ENCODE results near the gene CRB1.

Gene CRB1

DNA sequence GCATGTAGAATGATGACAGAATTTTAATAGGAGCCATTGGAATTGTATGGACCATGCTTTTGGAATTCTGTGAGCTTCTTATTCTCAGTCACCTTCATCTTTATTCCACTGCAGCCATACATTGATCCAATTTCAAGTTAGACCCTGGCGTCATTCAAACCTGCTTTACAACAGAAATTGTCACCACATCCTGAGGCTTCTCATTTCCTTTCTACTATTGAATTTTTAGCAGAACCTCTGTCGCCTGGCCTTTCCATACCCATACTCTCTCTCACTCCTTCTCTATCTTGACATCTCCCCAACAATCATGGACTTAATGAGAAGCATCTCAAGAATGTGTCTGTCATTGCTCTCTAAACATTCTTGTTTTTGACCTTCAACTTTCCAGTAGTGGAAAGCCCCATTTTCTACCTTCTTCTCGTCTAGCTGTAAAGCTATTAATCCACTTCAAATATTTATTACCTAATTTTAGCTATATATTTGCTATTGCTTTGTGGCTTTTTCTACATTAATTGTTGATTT is 74.1 kb downstream of the CRB1 start:
- POLR2A ChIA-PET, result no interaction called here
- TF ChIP-seq, protein P1, sequence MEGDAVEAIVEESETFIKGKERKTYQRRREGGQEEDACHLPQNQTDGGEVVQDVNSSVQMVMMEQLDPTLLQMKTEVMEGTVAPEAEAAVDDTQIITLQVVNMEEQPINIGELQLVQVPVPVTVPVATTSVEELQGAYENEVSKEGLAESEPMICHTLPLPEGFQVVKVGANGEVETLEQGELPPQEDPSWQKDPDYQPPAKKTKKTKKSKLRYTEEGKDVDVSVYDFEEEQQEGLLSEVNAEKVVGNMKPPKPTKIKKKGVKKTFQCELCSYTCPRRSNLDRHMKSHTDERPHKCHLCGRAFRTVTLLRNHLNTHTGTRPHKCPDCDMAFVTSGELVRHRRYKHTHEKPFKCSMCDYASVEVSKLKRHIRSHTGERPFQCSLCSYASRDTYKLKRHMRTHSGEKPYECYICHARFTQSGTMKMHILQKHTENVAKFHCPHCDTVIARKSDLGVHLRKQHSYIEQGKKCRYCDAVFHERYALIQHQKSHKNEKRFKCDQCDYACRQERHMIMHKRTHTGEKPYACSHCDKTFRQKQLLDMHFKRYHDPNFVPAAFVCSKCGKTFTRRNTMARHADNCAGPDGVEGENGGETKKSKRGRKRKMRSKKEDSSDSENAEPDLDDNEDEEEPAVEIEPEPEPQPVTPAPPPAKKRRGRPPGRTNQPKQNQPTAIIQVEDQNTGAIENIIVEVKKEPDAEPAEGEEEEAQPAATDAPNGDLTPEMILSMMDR (IDR thresholded peaks at IDR 0.05; ENCODE audit: control extremely low read depth, extremely low read depth, low read depth, missing control alignments), result no peak
- CTCF ChIA-PET, result interaction anchor here (1.4 kb wide), 1 partner anchor 13 kb away, joined by 4 read pairs; no protein-coding TSS in a partner anchor
- DNase-seq (ENCODE audit: extremely low spot score), result no peak

DNA sequence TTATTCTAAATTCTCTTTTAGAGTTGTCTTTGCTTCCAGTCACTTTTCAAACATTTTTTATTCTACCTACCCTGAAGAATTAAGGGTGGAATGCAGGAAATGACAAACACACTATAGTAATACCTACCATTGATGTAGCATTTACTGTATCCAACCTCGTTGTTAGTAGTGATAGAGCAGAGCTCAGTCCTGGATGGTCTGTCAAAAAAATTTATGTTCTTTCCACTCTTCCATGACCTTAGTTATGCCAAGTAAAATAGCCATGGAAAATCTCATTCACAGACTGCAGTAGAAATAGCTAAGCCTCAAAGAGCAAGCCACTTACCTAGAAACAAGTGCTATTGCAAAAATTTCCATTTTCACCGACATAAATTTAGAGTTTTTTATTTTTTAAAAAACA is 74.6 kb downstream of the CRB1 start:
- CTCF ChIA-PET, result interaction anchor here (1.4 kb wide), 1 partner anchor 13 kb away, joined by 4 read pairs; no protein-coding TSS in a partner anchor
- DNase-seq (ENCODE audit: extremely low spot score), result no peak
- TF ChIP-seq, protein P1 (IDR thresholded peaks at IDR 0.05; ENCODE audit: control extremely low read depth, extremely low read depth, low read depth, missing control alignments), result no peak
- POLR2A ChIA-PET, result no interaction called here

DNA sequence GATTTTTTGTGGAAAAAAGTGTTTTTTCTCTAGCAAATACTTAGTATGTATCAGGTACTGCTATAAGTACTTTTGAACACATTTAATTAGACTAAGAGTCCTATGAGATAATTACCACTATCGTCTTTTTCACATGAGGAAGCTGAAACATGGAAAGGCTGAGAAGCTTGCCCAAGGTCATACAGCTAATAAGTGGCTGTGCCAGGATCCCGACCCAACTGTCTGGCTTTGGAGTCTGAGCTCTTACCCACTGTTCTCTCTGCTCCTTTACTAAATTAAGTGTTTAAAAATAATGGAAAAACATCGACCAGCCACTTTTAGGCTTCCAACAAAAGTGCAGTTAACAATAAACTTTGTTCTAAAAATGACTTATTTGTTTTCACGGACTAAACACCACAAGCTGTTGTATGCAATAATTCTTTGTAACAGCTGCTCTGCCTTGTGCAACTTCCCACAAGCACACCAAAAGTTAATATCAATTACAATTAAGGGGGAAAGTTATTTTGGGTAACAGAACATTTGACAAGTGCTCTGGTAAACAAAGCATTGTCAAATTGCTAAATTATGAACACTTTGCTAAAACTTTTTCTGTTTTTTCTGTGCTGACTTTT is 75.7 kb downstream of the CRB1 start:
- no peak for DNase-seq (ENCODE audit: extremely low spot score)
- ChIA-PET CTCF (interaction anchor here (0.8 to 2.3 kb wide), 6 partner anchors 11 to 164 kb away, joined by 3 to 9 read pairs (median 4); no protein-coding TSS in a partner anchor), POLR2A (no interaction called here)
- TF ChIP-seq, protein P1 (IDR thresholded peaks at IDR 0.05; ENCODE audit: control extremely low read depth, extremely low read depth, low read depth, missing control alignments), result no peak

DNA sequence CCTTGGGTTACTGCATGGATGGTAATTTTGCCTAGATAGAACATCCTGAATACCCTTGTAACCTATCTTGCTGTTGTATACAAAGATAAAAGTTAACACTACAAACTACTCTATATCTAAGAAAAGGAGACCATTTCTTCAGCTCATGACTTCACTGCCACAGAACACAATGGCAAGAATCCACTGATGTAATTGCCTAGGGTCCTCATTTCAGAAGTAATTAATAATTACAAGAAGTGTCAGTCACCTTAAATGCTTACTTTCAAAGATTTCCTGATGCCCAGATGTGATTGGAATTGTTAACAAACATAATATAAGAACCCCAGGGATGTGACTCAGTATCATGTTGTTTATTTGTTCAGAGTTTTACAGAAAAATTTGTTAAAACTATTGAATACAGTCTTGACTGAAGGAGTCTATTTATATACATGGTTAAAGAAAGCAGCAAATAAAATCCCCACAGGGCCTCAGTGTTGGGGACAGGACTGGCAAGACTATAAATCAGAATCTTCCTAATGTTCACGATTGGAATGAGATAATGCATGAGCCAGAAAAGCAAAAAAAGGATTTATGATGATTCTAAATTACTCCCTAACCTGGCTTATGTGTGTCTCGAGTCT is 83.9 kb downstream of the CRB1 start:
- no peak for DNase-seq (ENCODE audit: extremely low spot score)
- ChIA-PET POLR2A (no interaction called here), CTCF (interaction anchor here (0.8 kb wide), 1 partner anchor 173 kb away, joined by 3 read pairs; no protein-coding TSS in a partner anchor)
- TF ChIP-seq, protein P1 (IDR thresholded peaks at IDR 0.05; ENCODE audit: control extremely low read depth, extremely low read depth, low read depth, missing control alignments), result no peak

DNA sequence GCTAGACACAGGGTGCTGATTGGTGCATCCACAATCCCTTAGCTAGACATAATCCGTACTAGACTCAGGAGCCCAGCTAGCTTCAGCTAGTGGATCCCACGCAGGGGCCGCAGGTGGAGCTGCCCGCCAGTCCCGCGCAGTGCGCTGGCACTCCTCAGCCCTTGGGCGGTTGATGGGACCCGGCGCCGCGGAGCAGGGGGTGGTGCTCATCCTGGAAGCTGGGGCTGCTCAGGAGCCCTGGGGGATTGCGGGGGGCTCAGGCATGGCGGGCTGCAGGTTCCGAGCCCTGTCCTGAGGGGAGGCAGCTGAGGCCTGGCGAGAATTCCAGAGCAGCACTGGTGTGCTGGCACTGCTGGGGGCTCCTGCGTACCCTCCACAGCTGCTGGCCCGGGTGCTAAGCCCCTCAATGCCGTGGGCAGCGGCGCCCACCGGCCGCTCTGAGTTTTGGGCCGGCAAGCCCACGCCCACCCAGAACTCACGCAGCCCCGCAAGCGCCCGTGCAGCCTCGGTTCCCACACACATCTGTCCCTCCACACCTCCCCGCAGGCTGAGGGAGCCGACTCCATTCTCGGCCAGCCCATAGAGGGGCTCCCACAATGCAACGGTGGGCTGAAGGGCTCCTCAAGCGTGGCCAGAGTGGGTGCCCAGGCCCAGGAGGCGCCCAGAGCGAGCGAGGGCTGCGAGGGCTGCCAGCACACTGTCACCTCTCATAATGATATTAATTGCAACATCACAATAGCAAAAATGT is 87.4 kb downstream of the CRB1 start:
- DNase-seq (ENCODE audit: extremely low spot score), result no peak
- TF ChIP-seq, protein P1 (IDR thresholded peaks at IDR 0.05; ENCODE audit: control extremely low read depth, extremely low read depth, low read depth, missing control alignments), result no peak
- CTCF ChIA-PET, result interaction anchor here (0.7 to 3.4 kb wide), 11 partner anchors 11 to 260 kb away, joined by 3 to 42 read pairs (median 4); no protein-coding TSS in a partner anchor
- POLR2A ChIA-PET, result no interaction called here
